Measurements from ENCODE around the gene LPIN1.

LPIN1 gene

GRCh38 chr2:11746376-11746806 is at the start of gene LPIN1:
LPIN1 (plus strand) TSS chr2:11746632; CDS start chr2:11765542, 18,910 bp downstream.
- peak; percentile 88 for DNase-seq

GRCh38 chr2:11696736-11697102 is 49.7 kb upstream of the LPIN1 start:
- DNase-seq: no peak

GRCh38 chr2:11697103-11697871 is 49.1 kb upstream of the LPIN1 start:
- DNase-seq: no peak

GRCh38 chr2:11698009-11698922 is 48.2 kb upstream of the LPIN1 start:
- DNase-seq: no peak

- no peak for DNase-seq
These were observed 46.5 kb upstream of the LPIN1 start for GRCh38 chr2:11699686-11700670.

GRCh38 chr2:11701206-11701605 is 45.2 kb upstream of the LPIN1 start:
- DNase-seq: no peak

GRCh38 chr2:11701751-11702301 is 44.6 kb upstream of the LPIN1 start:
- no peak for DNase-seq

GRCh38 chr2:11702946-11703345 is 43.5 kb upstream of the LPIN1 start:
- no peak for DNase-seq

GRCh38 chr2:11703700-11704099 is 42.7 kb upstream of the LPIN1 start:
- DNase-seq: no peak

GRCh38 chr2:11705063-11705462 is 41.4 kb upstream of the LPIN1 start:
- DNase-seq: no peak

- no peak for DNase-seq
These were observed 40.7 kb upstream of the LPIN1 start for GRCh38 chr2:11705711-11706110.

- DNase-seq: no peak
These were observed 38.3 kb upstream of the LPIN1 start for GRCh38 chr2:11708106-11708505.

GRCh38 chr2:11709293-11709692 is 37.1 kb upstream of the LPIN1 start:
- no peak for DNase-seq

- no peak for DNase-seq
These were observed 36.2 kb upstream of the LPIN1 start for GRCh38 chr2:11710210-11710609.

- DNase-seq: no peak
These were observed 35.6 kb upstream of the LPIN1 start for GRCh38 chr2:11710632-11711353.

GRCh38 chr2:11711354-11711716 is 35.1 kb upstream of the LPIN1 start:
- no peak for DNase-seq

- no peak for DNase-seq
These were observed 34.7 kb upstream of the LPIN1 start for GRCh38 chr2:11711751-11712150.

GRCh38 chr2:11712866-11713265 is 33.6 kb upstream of the LPIN1 start:
- DNase-seq: no peak

- no peak for DNase-seq
These were observed 32.6 kb upstream of the LPIN1 start for GRCh38 chr2:11713815-11714214.

- no peak for DNase-seq
These were observed 30.3 kb upstream of the LPIN1 start for GRCh38 chr2:11715987-11716652.

- DNase-seq: no peak
These were observed 29.6 kb upstream of the LPIN1 start for GRCh38 chr2:11716689-11717321.
